Vagina (tissue), 2 donors: ENCODE measurements around the gene ENPP6. TPM values are rescaled to one million over a fixed set of nuclear protein-coding genes. Genes with fewer than 3 reads are reported as not detected.

Experiments
- DNase-seq, 2 donors: peaks; one replicate each; pipeline ENCODE4 v3.0.0-alpha.2; 2017; ENCODE audit errors: extremely low spot score in 2 of 2
- H3K27ac ChIP-seq: fragments of 200-600 bp; sonication (generic); one replicate; pipeline ENCODE4 v1.5.1; 2019
- H3K27me3 ChIP-seq: fragments of 200-600 bp; sonication (generic); one replicate; pipeline ENCODE4 v1.5.1; 2019
- H3K36me3 ChIP-seq, 2 donors: fragments of 200-600 bp; sonication (generic); one replicate each; pipeline ENCODE4 v1.5.1; 2017 to 2019
- H3K4me1 ChIP-seq: fragments of 200-600 bp; sonication (generic); one replicate; pipeline ENCODE4 v1.5.1; 2019
- H3K4me3 ChIP-seq, 2 donors: fragments of 200-600 bp; sonication (generic); 1 replicate in 1 of 2; 2 replicates in 1 of 2; pipeline ENCODE4 v1.5.1; 2016 to 2019
- H3K9me3 ChIP-seq: fragments of 200-600 bp; sonication (generic); one replicate; pipeline ENCODE4 v1.5.1; 2019
- CTCF ChIP-seq, 3 experiments: fragments of 450-650 bp in 2 of 3; fragments of 200-600 bp in 1 of 3; sonication (generic) in 1 of 3; IDR thresholded peaks; one replicate each; pipeline ENCODE4 v1.5.1; 2017 to 2019; ENCODE audit warnings: antibody characterized with exemption in 3 of 3, mild to moderate bottlenecking in 2 of 3, moderate library complexity in 2 of 3
- POLR2A ChIP-seq, 2 donors: fragments of 450-650 bp; IDR thresholded peaks; one replicate each; pipeline ENCODE4 v1.6.1; 2017; ENCODE audit warnings: antibody characterized with exemption in 2 of 2, mild to moderate bottlenecking in 2 of 2, moderate library complexity in 2 of 2
- POLR2AphosphoS5 ChIP-seq, 2 donors: sonication (generic); formaldehyde crosslinking; IDR thresholded peaks; one replicate each; pipeline ENCODE4 v1.9.0; 2017; ENCODE audit warnings: antibody characterized with exemption in 2 of 2, mild to moderate bottlenecking in 2 of 2, low read depth in 1 of 2; ENCODE audit not compliant: insufficient read depth in 1 of 2
- intact Hi-C: fragments of 100-400 bp; cut with DNase I; formaldehyde crosslinking; loops from one replicate; pipeline ENCODE4 v1.15.1; 2023
- total RNA-seq: library from RNA; depleted of rRNA; stranded (reverse); fragments of >200 nt; gene quantifications from one replicate; pipeline ENCODE4 v1.2.3, GENCODE V29; 2016

The ENPP6 gene
- total RNA-seq, 1 donor from 2014 or later, result 0.98 TPM

DNA sequence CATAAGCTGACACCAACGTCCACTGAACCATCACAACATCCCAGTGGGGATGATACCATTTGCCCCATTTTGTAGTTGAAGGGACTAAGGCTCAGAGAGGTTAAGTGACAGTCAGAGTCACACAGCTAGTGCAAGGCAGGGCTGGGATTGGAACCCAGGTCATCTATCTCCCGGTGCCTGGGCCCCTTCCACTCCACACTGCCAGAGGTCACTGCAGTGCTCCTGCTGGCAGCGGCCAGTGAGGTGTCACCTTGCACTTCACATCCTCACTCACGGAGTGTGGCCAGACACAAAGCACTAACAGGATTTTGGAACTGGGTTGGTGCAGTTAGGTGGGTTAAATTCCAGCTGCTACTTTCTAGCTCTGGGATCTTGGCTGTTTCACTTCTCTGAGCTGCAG, 118.7 kb downstream of the ENPP6 start:
- no peak for DNase-seq
- no peaks in the 10 kb centered on the region for H3K27me3 ChIP-seq
- intact Hi-C loops, result no loop called here
- no peaks in the 10 kb centered on the region for H3K9me3 ChIP-seq
- no peak overlapping the region for H3K4me3 ChIP-seq
- no peaks in the 10 kb centered on the region for H3K36me3 ChIP-seq
- TF ChIP-seq POLR2A (IDR thresholded peaks at IDR 0.05), result no peak
- no peak for TF ChIP-seq POLR2AphosphoS5 (IDR thresholded peaks at IDR 0.05; ENCODE audit: insufficient read depth in 1 of 2, low read depth in 1 of 2)
- TF ChIP-seq CTCF (IDR thresholded peaks at IDR 0.05), result no peak
- no peak overlapping the region for H3K27ac ChIP-seq
- H3K4me1 ChIP-seq, result peaks cover 8% of the 10 kb centered on the region

- peaks cover 8% of the 10 kb centered on the region for H3K4me1 ChIP-seq
- no peaks in the 10 kb centered on the region for H3K36me3 ChIP-seq
- no peak for DNase-seq
- H3K9me3 ChIP-seq, result no peaks in the 10 kb centered on the region
- H3K4me3 ChIP-seq, result no peak overlapping the region
- no peaks in the 10 kb centered on the region for H3K27me3 ChIP-seq
- H3K27ac ChIP-seq, result no peak overlapping the region
- intact Hi-C loops, result no loop called here
- TF ChIP-seq POLR2A (IDR thresholded peaks at IDR 0.05) (no peak), POLR2AphosphoS5 (IDR thresholded peaks at IDR 0.05; ENCODE audit: insufficient read depth in 1 of 2, low read depth in 1 of 2) (no peak), CTCF (IDR thresholded peaks at IDR 0.05) (no peak)
These were observed 119.9 kb downstream of the ENPP6 start for GRCh38 chr4:184097815-184098214.

GRCh38 chr4:184097241-184097605, 120.5 kb downstream of the ENPP6 start:
- Histone ChIP-seq H3K4me1 (peaks cover 8% of the 10 kb centered on the region), H3K27ac (no peak overlapping the region), H3K9me3 (no peaks in the 10 kb centered on the region), H3K27me3 (no peaks in the 10 kb centered on the region), H3K4me3 (peak overlapping the region; percentile 34 to 41), H3K36me3 (no peaks in the 10 kb centered on the region)
- TF ChIP-seq POLR2AphosphoS5 (IDR thresholded peaks at IDR 0.05; ENCODE audit: insufficient read depth in 1 of 2, low read depth in 1 of 2), result peak in 1 of 2 donors; percentile 34
- no peak for TF ChIP-seq CTCF (IDR thresholded peaks at IDR 0.05)
- TF ChIP-seq POLR2A (IDR thresholded peaks at IDR 0.05), result no peak
- DNase-seq, result no peak
- intact Hi-C loops, result no loop called here

- intact Hi-C loops, result no loop called here
- H3K27me3 ChIP-seq, result no peaks in the 10 kb centered on the region
- TF ChIP-seq POLR2AphosphoS5 (IDR thresholded peaks at IDR 0.05; ENCODE audit: insufficient read depth in 1 of 2, low read depth in 1 of 2) (no peak), POLR2A (IDR thresholded peaks at IDR 0.05) (no peak), CTCF (IDR thresholded peaks at IDR 0.05) (no peak)
- H3K27ac ChIP-seq, result no peak overlapping the region
- H3K9me3 ChIP-seq, result no peaks in the 10 kb centered on the region
- no peak for DNase-seq
- peak overlapping the region; percentile 34 to 41 for H3K4me3 ChIP-seq
- H3K36me3 ChIP-seq, result no peaks in the 10 kb centered on the region
- H3K4me1 ChIP-seq, result peaks cover 8% of the 10 kb centered on the region
These were observed 121.0 kb downstream of the ENPP6 start for GRCh38 chr4:184096561-184097240.

DNA sequence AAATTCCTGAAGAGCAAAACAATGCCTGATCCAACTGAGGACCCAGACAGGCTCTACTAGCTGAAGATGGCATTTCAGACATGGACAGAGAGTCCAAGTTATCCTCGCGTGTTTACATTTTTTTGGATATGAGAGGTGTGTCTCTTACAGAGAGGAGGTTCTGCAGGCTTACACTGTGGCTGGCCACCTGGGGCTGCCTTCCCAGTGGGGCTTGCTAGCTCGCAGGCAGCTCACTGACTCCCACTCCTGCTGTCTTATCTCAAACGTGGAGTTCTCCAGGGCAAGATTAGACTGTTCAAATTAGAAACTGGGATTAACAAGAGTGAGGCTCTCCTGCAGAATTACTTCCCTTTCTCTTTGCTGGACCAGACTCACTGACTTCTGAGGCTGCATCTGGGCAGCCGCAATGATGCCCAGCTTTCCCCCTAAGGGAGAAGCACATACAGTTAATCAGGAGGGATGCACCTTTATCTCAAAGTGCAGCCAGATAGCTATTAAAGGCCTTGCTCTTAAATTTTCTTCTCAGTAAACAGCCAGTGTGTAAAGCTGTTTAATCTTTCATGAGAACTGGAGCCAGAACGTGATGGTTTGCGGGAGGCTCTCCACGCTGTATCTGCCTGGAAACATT, 123.0 kb downstream of the ENPP6 start:
- Histone ChIP-seq H3K4me3 (no peak overlapping the region), H3K27ac (no peak overlapping the region), H3K36me3 (no peaks in the 10 kb centered on the region), H3K4me1 (peaks cover 8% of the 10 kb centered on the region), H3K9me3 (no peaks in the 10 kb centered on the region), H3K27me3 (no peaks in the 10 kb centered on the region)
- TF ChIP-seq POLR2A (IDR thresholded peaks at IDR 0.05), result no peak
- no peak for TF ChIP-seq POLR2AphosphoS5 (IDR thresholded peaks at IDR 0.05; ENCODE audit: insufficient read depth in 1 of 2, low read depth in 1 of 2)
- no peak for TF ChIP-seq CTCF (IDR thresholded peaks at IDR 0.05)
- intact Hi-C loops, result no loop called here
- DNase-seq, result no peak
